Lower leg skin (tissue), 4 donors: ENCODE results near the gene SLC28A3. TPM values are rescaled to one million over a fixed set of nuclear protein-coding genes. Genes with fewer than 3 reads are reported as not detected.
A peak's percentile ranks its signal among the peaks of the same experiment; 100 is the strongest.
"Not testable (repeated sequence)": the region's sequence is repeated elsewhere in the genome, so short reads cannot be mapped to it uniquely, and the experiment has no call there.

Experiments used
- DNase-seq, 2 donors: peaks; one replicate each; pipeline ENCODE4 v3.0.0-alpha.2; 2019; ENCODE audit warnings: low spot score in 2 of 2
- H3K4me3 ChIP-seq: fragments of 200-600 bp; sonication (generic); 2 replicates; pipeline ENCODE4 v1.5.1; 2017; ENCODE audit warnings: mild to moderate bottlenecking, low read depth; ENCODE audit not compliant: poor library complexity, severe bottlenecking
- POLR2A ChIP-seq, 2 donors: fragments of 450-650 bp; IDR thresholded peaks; one replicate each; pipeline ENCODE4 v1.6.1; 2016 to 2017; ENCODE audit warnings: antibody characterized with exemption in 2 of 2, mild to moderate bottlenecking in 1 of 2, moderate library complexity in 1 of 2
- WGBS, 2 donors: methylation state at CpG; one replicate each; pipeline ENCODE4 v1.1.5; 2018; 5-methylcytosine and 5-hydroxymethylcytosine counted together
- intact Hi-C: fragments of 100-400 bp; cut with DNase I; formaldehyde crosslinking; loops from one replicate; pipeline ENCODE4 v1.15.0; 2023; ENCODE audit warnings: low total_unique reads
- total RNA-seq, 4 donors: library from RNA; depleted of rRNA; stranded (reverse); fragments of >200 nt; gene quantifications; one replicate each; pipeline ENCODE4 v1.1.0, GENCODE V29; 2016
- TF ChIP-seq, protein P1 (sequence below), 3 donors: fragments of 450-650 bp; IDR thresholded peaks; one replicate each; pipeline ENCODE4 v1.5.1; 2016; ENCODE audit warnings: antibody characterized with exemption in 3 of 3, mild to moderate bottlenecking in 3 of 3, moderate library complexity in 2 of 3

The SLC28A3 gene
- total RNA-seq, 4 donors from 2014 or later, result 9.5 to 19.0 (median 13.6) TPM

DNA sequence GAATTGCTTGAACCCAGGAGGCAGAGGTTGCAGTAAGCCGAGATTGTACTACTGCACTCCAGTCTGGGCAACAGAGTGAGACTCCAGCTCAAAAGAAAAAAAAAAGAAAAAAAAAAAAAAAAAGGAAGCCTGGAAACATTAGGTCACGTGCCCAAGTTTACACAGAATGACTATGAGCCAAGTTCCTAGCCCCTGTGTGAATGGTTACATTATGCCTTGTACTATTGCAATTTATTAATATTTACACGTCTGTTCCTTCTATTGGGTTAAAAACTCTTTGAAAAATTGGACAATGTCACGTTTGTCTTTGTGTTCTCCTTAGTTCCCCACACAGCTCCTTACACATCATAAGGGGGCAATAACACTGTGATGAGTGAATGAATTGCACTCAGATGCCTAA lies 33.5 kb upstream of the SLC28A3 start:
- no peak overlapping the region for H3K4me3 ChIP-seq
- 43 to 52% methylated on average over 4 of the region's 4 CpGs for whole genome bisulfite sequencing, 2 donors
- DNase-seq, result no peak
- TF ChIP-seq, protein P1, sequence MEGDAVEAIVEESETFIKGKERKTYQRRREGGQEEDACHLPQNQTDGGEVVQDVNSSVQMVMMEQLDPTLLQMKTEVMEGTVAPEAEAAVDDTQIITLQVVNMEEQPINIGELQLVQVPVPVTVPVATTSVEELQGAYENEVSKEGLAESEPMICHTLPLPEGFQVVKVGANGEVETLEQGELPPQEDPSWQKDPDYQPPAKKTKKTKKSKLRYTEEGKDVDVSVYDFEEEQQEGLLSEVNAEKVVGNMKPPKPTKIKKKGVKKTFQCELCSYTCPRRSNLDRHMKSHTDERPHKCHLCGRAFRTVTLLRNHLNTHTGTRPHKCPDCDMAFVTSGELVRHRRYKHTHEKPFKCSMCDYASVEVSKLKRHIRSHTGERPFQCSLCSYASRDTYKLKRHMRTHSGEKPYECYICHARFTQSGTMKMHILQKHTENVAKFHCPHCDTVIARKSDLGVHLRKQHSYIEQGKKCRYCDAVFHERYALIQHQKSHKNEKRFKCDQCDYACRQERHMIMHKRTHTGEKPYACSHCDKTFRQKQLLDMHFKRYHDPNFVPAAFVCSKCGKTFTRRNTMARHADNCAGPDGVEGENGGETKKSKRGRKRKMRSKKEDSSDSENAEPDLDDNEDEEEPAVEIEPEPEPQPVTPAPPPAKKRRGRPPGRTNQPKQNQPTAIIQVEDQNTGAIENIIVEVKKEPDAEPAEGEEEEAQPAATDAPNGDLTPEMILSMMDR (IDR thresholded peaks at IDR 0.05), result no peak
- TF ChIP-seq POLR2A (IDR thresholded peaks at IDR 0.05), result no peak
- intact Hi-C loops, result no loop called here

DNA sequence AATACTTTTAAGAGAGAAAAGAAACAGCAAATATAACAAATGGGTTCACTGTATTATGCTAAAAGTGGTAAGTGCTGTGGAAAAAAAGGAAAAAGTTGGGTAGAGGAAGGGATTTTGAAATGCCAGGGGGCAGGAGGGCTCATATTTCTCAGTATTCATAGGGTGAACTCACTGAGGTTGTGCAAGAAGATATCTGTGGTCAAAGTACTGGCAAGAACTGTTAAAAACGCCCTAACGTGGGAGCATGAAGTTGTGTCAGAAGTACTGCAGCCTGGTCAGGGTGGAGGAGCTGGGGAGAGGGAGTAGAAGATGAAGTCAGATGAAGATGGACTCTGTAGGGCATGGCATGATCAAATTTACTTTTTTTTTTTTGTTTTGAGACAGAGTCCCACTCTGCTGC lies 31.2 kb upstream of the SLC28A3 start:
- WGBS, 2 donors, result 29 to 44% methylated on average over 2 of the region's 2 CpGs
- DNase-seq, result peak in 1 of 2 donors; percentile 60
- H3K4me3 ChIP-seq, result no peak overlapping the region
- intact Hi-C loops, result no loop called here
- no peak for TF ChIP-seq POLR2A (IDR thresholded peaks at IDR 0.05)
- TF ChIP-seq, protein P1 (IDR thresholded peaks at IDR 0.05), result no peak

DNA sequence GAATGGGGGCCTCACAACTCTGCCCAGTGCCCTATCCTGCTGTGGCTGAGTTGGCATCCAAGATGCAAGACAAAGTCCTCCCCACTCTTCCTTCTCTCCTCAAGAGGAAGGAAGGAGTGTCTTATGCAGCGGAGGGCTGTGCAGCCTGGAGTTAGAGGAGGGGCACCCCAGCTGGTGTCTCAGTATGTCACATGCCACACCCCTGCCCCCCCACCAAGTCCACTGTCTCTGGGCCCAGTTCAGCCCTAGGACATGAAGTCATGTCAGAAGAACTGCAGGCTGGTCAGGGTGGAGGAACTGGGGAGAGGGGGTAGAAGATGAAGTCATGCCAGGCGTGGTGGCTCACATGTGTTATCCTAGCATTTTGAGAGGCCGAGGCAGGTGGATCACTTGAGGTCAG lies 28.0 kb upstream of the SLC28A3 start:
- WGBS, 2 donors, result 82 to 91% methylated on average over 3 of the region's 3 CpGs
- intact Hi-C loops, result no loop called here
- H3K4me3 ChIP-seq, result no peak overlapping the region
- TF ChIP-seq POLR2A (IDR thresholded peaks at IDR 0.05), result no peak
- TF ChIP-seq, protein P1 (IDR thresholded peaks at IDR 0.05), result no peak
- DNase-seq, result no peak

DNA sequence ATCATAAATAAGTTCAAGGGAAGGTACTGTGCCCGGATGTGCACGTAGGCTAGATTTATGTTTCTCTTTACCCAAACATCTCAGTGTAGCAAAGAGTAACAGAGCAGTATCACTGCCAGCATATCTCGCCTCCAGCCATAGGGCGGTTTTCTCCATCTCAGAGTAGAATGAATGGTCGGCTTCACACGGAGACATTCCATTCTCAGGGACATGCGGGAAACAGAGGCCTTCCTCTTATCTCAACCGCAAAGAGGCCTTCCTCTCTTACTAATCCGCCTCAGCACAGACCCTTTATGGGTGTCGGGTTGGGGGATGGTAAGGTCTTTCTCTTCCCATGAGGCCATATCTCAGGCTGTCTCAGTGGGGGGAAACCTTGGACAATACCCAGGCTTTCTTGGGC lies 27.2 kb upstream of the SLC28A3 start:
- H3K4me3 ChIP-seq, intact Hi-C loops: not testable (repeated sequence)
- 51 to 56% methylated on average over 10 of the region's 10 CpGs for WGBS, 2 donors
- DNase-seq, result peak in 1 of 2 donors; percentile 27

DNA sequence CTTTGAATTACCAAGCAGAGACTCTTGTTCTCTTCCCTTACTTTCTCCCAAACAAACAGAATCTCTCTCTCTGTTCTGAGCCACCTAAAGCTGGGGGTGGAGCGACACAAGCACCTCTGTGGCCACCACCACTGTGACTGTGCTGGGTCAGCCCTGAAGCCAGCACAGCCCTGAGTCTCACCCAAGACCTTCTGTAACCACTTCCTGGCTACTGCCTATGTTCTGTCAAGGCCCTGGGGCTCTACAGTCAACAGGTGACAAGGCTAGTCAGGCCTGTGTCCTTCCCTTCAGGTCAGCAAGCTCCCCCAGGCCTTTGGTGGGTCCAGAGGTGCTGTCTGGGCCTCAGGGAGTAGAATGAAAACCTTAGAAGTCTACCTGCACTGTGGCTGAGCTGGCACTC lies 26.1 kb upstream of the SLC28A3 start:
- intact Hi-C loops, result no loop called here
- TF ChIP-seq, protein P1 (IDR thresholded peaks at IDR 0.05), result no peak
- TF ChIP-seq POLR2A (IDR thresholded peaks at IDR 0.05), result no peak

DNA sequence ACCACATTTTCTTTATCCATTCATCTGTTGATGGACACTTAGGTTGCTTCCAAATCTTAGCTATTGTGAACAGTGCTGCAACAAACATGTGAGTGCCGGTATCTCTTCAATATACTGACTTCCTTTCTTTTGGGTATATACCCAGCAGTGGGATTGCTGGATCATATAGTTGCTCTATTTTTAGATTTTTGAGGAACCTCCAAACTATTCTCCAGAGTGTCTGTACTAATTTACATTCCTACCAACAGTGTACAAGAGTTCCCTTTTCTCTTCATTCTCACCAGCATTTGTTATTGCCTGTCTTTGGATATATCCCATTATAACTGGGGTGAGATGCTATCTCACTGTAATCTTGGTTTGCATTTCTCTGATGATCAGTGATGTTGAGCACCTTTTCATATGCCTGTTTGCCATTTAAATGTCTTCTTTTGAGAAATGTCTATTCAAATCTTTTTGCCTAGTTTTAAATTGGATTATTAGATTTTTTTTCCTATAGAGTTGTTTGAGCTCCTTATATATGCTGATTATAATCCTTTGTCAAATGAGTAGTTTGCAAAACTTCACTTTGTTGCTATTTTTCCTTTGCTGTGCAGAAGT lies 24.4 kb upstream of the SLC28A3 start:
- intact Hi-C loops, result not testable (repeated sequence)
- WGBS, 2 donors, result 85 to 91% methylated on average over 1 of the region's 1 CpG

More for the DNA sequence above, 26.1 kb upstream of the SLC28A3 start:
- H3K4me3 ChIP-seq, result no peak overlapping the region
- WGBS, 2 donors, result 95 to 100% methylated on average over 1 of the region's 1 CpG
- DNase-seq, result no peak

DNA sequence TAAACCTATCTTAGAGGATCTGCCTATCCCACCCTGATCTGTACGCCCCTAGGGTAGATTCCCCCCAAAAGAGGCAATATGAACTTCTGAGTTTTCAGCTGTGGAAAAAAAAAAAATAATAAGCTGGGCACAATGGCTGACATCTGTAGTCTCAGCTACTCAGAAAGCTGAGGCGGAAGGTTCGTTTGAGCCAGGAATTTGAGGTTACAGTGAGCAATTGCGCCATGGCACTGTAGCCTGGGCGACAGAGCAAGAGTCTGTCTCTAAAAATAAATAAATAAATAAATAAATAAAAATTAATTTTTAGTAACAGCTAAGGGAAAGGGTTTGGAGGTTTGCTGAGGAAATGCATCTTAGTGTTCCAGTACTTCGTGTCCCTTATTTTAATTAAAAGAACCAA lies 21.1 kb upstream of the SLC28A3 start:
- WGBS, 2 donors, result 75 to 76% methylated on average over 6 of the region's 6 CpGs
- peak in 1 of 2 donors; percentile 32 for DNase-seq
- intact Hi-C loops, result no loop called here
- TF ChIP-seq, protein P1 (IDR thresholded peaks at IDR 0.05), result no peak
- no peak for TF ChIP-seq POLR2A (IDR thresholded peaks at IDR 0.05)
- H3K4me3 ChIP-seq, result no peak overlapping the region

More for the DNA sequence above, 24.4 kb upstream of the SLC28A3 start:
- not testable (repeated sequence) for H3K4me3 ChIP-seq, DNase-seq
